HFF-Myc (cell line): ENCODE data around the gene EXOC3L4.

ENCODE experiments used
- DNase-seq: peaks from one replicate; pipeline ENCODE4 v3.0.0-alpha.2; 2011; ENCODE audit warnings: low read depth; ENCODE audit errors: extremely low read depth
- H3K4me3 ChIP-seq: replicated peaks from 2 replicates; pipeline ENCODE4 v1.5.1; 2011; ENCODE audit warnings: low read depth, mild to moderate bottlenecking, control low read depth, low read length
- TF ChIP-seq, protein P1 (sequence below): IDR thresholded peaks from 2 replicates; pipeline ENCODE4 v1.5.1; 2012; ENCODE audit warnings: mild to moderate bottlenecking, low read depth, low read length, control low read depth; ENCODE audit errors: missing control alignments

The EXOC3L4 gene

DNA sequence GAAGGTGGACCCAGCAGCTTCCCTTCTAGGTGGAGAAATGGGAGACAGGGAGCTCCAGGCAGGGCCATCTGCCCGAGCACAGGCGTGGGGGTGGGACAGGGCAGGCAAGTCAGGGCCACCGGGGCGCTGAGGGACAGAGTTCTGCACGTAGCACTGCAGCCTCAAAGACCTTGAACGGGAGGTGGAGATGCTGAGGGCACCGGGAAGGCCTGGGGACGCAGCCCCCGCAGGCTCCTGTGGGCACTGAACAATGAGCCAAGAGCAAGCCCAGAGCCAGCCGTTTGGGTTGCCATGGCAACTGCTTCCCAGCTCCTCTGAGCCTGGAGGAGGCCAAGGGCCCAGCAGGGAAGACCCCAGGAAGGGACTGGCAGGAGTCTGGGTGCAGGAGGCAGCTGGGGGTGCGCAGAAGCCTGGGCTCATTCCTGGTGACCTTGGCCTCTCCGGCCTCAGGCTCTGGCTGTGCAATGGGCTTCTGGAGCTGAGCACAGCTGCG, 7.1 kb upstream of the EXOC3L4 start:
- no peak overlapping the region for H3K4me3 ChIP-seq
- no peak for DNase-seq
- TF ChIP-seq, protein P1, sequence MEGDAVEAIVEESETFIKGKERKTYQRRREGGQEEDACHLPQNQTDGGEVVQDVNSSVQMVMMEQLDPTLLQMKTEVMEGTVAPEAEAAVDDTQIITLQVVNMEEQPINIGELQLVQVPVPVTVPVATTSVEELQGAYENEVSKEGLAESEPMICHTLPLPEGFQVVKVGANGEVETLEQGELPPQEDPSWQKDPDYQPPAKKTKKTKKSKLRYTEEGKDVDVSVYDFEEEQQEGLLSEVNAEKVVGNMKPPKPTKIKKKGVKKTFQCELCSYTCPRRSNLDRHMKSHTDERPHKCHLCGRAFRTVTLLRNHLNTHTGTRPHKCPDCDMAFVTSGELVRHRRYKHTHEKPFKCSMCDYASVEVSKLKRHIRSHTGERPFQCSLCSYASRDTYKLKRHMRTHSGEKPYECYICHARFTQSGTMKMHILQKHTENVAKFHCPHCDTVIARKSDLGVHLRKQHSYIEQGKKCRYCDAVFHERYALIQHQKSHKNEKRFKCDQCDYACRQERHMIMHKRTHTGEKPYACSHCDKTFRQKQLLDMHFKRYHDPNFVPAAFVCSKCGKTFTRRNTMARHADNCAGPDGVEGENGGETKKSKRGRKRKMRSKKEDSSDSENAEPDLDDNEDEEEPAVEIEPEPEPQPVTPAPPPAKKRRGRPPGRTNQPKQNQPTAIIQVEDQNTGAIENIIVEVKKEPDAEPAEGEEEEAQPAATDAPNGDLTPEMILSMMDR = no peak

GRCh38 chr14:103088921-103089320, 5.6 kb upstream of the EXOC3L4 start:
- no peak overlapping the region for H3K4me3 ChIP-seq
- DNase-seq = no peak
- TF ChIP-seq, protein P1 = no peak

GRCh38 chr14:103089386-103090335, 4.9 kb upstream of the EXOC3L4 start:
- H3K4me3 ChIP-seq = no peak overlapping the region
- DNase-seq = no peak
- TF ChIP-seq, protein P1 = no peak

DNA sequence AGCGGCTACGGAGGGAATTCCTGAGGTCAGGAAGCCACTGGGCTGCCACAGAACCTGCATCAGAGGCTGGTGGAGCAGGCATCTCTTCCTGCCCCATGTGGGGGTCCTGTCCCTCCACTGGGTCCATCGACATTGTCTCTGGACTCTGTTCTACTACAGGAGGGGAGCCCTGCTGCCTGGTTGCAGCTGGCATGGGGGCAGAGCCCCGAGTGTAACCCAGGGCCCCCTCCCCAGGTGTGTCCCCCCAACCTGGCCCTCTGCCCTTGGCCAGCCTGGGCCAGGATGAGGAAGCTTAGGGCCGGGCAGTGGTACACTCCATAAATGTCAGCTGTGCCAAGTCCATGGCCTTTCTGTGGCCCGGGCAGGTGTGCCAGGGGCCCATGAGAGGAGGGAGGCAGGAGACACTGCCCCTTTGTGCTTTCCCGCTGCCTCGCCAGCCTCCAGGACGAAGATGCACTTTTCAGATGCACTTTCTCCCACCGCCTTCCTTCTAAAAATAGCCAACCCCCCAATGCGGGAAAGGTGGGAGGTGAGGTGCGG, 4.0 kb upstream of the EXOC3L4 start:
- no peak for DNase-seq
- no peak overlapping the region for H3K4me3 ChIP-seq
- TF ChIP-seq, protein P1 = no peak

- DNase-seq = no peak
- peak overlapping the region; percentile 33 for H3K4me3 ChIP-seq
- TF ChIP-seq, protein P1 = peak; percentile 35
Measured at GRCh38 chr14:103091041-103091882, 3.3 kb upstream of the EXOC3L4 start.

DNA sequence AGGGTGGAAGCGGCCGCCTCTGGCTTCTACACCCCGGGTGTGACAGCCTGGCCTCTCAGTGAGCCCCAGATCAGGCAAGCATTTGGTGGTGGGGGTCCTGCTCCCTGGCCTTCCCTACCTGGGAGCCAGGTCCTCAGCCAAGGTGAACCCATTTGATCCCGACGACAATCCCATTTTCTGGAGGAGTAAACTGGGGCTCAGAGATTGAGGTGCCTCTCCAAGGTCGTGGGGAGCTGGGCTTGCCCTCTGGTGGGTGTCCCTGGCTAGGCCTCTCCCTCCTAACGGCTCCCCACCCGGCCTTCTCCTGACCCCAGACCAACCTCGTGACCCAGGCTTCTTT, 2.7 kb upstream of the EXOC3L4 start:
- peak overlapping the region; percentile 33 for H3K4me3 ChIP-seq
- TF ChIP-seq, protein P1 = no peak
- no peak for DNase-seq
